HepG2 (cell line): ENCODE data around the gene VAC14. TPM values are rescaled to one million over a fixed set of nuclear protein-coding genes. Genes with fewer than 3 reads are reported as not detected.

Experiments used
- AGO2 ChIP-seq: fragments of 200-400 bp; formaldehyde crosslinking; optimal IDR thresholded peaks from 2 replicates; pipeline ENCODE3; 2017; ENCODE audit warnings: mild to moderate bottlenecking, low read depth, low read length, moderate library complexity
- FOXA1 ChIP-seq, 2 experiments: fragments of 450-650 bp in 1 of 2; sonication (generic) in 1 of 2; formaldehyde crosslinking in 1 of 2; IDR thresholded peaks; 2 replicates each; pipeline versions ENCODE4 v1.4.0 to v1.6.1; 2016 to 2020; ENCODE audit warnings: missing genetic modification reagents in 1 of 2
- HNRNPK ChIP-seq: fragments of 200-400 bp; formaldehyde crosslinking; IDR thresholded peaks from 2 replicates; pipeline ENCODE4 v1.6.1; 2018; ENCODE audit warnings: low read length, low read depth, moderate library complexity, mild to moderate bottlenecking; ENCODE audit not compliant: poor library complexity, severe bottlenecking
- MEIS2 ChIP-seq: sonication (generic); formaldehyde crosslinking; IDR thresholded peaks from 2 replicates; pipeline ENCODE4 v1.9.0; 2021; ENCODE audit warnings: mild to moderate bottlenecking, missing genetic modification reagents
- NFKB2 ChIP-seq: sonication (generic); formaldehyde crosslinking; IDR thresholded peaks from 2 replicates; pipeline ENCODE4 v1.4.0; 2020; ENCODE audit warnings: missing genetic modification reagents, borderline replicate concordance
- POLR2A ChIP-seq, 2 experiments: IDR thresholded peaks; 2 replicates each; pipeline ENCODE4 v1.6.1; 2011; ENCODE audit warnings: low read depth in 2 of 2, low read length in 2 of 2, mild to moderate bottlenecking in 1 of 2, moderate library complexity in 1 of 2; ENCODE audit not compliant: insufficient read depth in 1 of 2
- POLR2G ChIP-seq: fragments of 200-400 bp; formaldehyde crosslinking; IDR thresholded peaks from 2 replicates; pipeline ENCODE4 v1.6.1; 2018; ENCODE audit warnings: mild to moderate bottlenecking, low read depth, low read length, moderate library complexity
- TCF12 ChIP-seq, 2 experiments: fragments of 450-650 bp in 1 of 2; sonication (generic) in 1 of 2; formaldehyde crosslinking in 1 of 2; IDR thresholded peaks; 2 replicates each; pipeline versions ENCODE4 v1.6.1 to v1.8.0; 2017 to 2022; ENCODE audit warnings: antibody characterized with exemption in 1 of 2, mild to moderate bottlenecking in 1 of 2, missing genetic modification reagents in 1 of 2, moderate library complexity in 1 of 2
- TMF1 ChIP-seq: sonication (generic); formaldehyde crosslinking; IDR thresholded peaks from 2 replicates; pipeline ENCODE4 v1.8.1; 2022; ENCODE audit warnings: low read depth, missing genetic modification reagents
- WIZ ChIP-seq: sonication (generic); formaldehyde crosslinking; IDR thresholded peaks from 2 replicates; pipeline ENCODE4 v1.5.1; 2020; ENCODE audit warnings: mild to moderate bottlenecking, missing genetic modification reagents
- polyA plus RNA-seq, 8 experiments: library from polyadenylated mRNA; depleted of rRNA in 3 of 8; stranded (reverse) in 7 of 8; unstranded in 1 of 8; fragments of >200 nt; fragmentation: Illumina TruSeq in 4 of 8; extraction: Trizol in 4 of 8; gene quantifications; 2 replicates each; pipeline versions ENCODE4 v1.2.1 to v1.2.3, GENCODE V29; 2011 to 2016; ENCODE audit warnings: low read depth in 4 of 8, missing spikeins in 1 of 8, mixed read lengths in 1 of 8; ENCODE audit not compliant: insufficient read depth in 1 of 8
- total RNA-seq, 5 experiments: library from RNA; depleted of rRNA; stranded (reverse); fragments of >200 nt; fragmentation: Illumina TruSeq; extraction: Trizol; gene quantifications; 2 replicates each; pipeline ENCODE4 v1.2.3, GENCODE V29; 2016; ENCODE audit warnings: low read depth in 1 of 5
- TF ChIP-seq, protein P1 (sequence below): sonication (generic); formaldehyde crosslinking; IDR thresholded peaks from 2 replicates; pipeline ENCODE4 v1.4.0; 2020; ENCODE audit warnings: missing genetic modification reagents
- TF ChIP-seq, protein P2 (sequence below): sonication (generic); formaldehyde crosslinking; IDR thresholded peaks from 2 replicates; pipeline ENCODE4 v1.4.0; 2020; ENCODE audit warnings: missing genetic modification reagents
- TF ChIP-seq, protein P3 (sequence below): sonication (generic); formaldehyde crosslinking; IDR thresholded peaks from 2 replicates; pipeline ENCODE4 v1.5.0; 2020; ENCODE audit warnings: mild to moderate bottlenecking, missing genetic modification reagents, moderate library complexity

VAC14 gene
- total and polyA plus RNA-seq, 2 of the 13 experiments (the other 11 are each of a cell fraction or from before 2014, with no cell fraction given) = 23.5 to 24.6 TPM

DNA sequence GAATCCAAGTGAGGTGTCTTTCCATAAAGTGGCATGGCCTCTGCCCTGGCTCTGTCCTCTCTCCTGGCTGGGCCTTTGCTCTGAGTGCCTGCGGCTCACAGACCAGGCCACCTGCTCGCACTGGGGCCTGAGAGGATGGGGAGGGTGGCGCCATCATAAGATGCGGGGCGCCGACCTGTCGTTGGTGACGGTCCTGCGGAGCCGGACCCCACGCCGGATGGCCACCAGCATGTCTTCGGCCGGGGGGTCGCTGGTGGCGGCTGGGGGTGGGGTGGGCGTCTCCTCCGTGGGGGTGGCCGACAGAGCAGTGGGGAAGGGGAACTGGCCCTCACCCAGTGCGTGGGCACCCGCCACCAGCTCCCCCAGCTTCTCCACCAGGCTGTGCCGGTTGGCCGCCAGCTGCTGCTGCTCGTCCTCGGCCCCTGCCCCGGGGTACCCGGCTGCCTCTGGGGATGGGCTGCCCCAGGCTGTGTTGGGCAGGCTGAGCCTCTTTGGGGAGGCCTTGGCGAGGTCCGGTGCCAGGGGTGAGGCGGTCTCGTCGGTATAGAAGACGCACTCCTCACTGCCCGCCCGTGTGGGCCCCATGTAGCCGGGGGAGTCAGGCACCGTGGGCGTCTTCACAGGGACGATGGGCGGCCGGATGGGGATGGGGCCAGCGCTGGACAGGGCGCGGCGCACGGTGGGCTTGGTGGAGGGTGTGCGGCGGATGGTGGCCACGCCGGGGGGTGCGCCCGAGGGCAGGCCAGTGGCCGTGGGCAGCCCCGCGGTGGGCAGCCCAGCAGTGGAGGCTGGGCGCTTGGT is 137.2 kb downstream of the VAC14 start (continued):
- TF ChIP-seq NFKB2 (no peak), POLR2G (no peak), WIZ (CRISPR knock-in tag) (no peak), TCF12 (IDR thresholded peaks at IDR 0.05) (no peak), TCF12 (CRISPR knock-in tag; IDR thresholded peaks at IDR 0.05) (no peak), MEIS2 (CRISPR knock-in tag) (no peak), FOXA1 (IDR thresholded peaks at IDR 0.05) (no peak), FOXA1 (CRISPR knock-in tag; IDR thresholded peaks at IDR 0.05) (no peak), POLR2A (IDR thresholded peaks at IDR 0.05; ENCODE audit: insufficient read depth in 1 of 2, low read depth in 2 of 2, low read length in 2 of 2) (peak in 1 of 2 experiments; percentile 28; a peak in 1 of 4 replicates), HNRNPK (peak; percentile 32), AGO2 (peak; percentile 90), TMF1 (no peak)
- TF ChIP-seq, protein P1, sequence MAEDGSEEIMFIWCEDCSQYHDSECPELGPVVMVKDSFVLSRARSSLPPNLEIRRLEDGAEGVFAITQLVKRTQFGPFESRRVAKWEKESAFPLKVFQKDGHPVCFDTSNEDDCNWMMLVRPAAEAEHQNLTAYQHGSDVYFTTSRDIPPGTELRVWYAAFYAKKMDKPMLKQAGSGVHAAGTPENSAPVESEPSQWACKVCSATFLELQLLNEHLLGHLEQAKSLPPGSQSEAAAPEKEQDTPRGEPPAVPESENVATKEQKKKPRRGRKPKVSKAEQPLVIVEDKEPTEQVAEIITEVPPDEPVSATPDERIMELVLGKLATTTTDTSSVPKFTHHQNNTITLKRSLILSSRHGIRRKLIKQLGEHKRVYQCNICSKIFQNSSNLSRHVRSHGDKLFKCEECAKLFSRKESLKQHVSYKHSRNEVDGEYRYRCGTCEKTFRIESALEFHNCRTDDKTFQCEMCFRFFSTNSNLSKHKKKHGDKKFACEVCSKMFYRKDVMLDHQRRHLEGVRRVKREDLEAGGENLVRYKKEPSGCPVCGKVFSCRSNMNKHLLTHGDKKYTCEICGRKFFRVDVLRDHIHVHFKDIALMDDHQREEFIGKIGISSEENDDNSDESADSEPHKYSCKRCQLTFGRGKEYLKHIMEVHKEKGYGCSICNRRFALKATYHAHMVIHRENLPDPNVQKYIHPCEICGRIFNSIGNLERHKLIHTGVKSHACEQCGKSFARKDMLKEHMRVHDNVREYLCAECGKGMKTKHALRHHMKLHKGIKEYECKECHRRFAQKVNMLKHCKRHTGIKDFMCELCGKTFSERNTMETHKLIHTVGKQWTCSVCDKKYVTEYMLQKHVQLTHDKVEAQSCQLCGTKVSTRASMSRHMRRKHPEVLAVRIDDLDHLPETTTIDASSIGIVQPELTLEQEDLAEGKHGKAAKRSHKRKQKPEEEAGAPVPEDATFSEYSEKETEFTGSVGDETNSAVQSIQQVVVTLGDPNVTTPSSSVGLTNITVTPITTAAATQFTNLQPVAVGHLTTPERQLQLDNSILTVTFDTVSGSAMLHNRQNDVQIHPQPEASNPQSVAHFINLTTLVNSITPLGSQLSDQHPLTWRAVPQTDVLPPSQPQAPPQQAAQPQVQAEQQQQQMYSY (CRISPR knock-in tag) = no peak
- TF ChIP-seq, protein P2, sequence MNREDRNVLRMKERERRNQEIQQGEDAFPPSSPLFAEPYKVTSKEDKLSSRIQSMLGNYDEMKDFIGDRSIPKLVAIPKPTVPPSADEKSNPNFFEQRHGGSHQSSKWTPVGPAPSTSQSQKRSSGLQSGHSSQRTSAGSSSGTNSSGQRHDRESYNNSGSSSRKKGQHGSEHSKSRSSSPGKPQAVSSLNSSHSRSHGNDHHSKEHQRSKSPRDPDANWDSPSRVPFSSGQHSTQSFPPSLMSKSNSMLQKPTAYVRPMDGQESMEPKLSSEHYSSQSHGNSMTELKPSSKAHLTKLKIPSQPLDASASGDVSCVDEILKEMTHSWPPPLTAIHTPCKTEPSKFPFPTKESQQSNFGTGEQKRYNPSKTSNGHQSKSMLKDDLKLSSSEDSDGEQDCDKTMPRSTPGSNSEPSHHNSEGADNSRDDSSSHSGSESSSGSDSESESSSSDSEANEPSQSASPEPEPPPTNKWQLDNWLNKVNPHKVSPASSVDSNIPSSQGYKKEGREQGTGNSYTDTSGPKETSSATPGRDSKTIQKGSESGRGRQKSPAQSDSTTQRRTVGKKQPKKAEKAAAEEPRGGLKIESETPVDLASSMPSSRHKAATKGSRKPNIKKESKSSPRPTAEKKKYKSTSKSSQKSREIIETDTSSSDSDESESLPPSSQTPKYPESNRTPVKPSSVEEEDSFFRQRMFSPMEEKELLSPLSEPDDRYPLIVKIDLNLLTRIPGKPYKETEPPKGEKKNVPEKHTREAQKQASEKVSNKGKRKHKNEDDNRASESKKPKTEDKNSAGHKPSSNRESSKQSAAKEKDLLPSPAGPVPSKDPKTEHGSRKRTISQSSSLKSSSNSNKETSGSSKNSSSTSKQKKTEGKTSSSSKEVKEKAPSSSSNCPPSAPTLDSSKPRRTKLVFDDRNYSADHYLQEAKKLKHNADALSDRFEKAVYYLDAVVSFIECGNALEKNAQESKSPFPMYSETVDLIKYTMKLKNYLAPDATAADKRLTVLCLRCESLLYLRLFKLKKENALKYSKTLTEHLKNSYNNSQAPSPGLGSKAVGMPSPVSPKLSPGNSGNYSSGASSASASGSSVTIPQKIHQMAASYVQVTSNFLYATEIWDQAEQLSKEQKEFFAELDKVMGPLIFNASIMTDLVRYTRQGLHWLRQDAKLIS (CRISPR knock-in tag) = no peak
- TF ChIP-seq, protein P3, sequence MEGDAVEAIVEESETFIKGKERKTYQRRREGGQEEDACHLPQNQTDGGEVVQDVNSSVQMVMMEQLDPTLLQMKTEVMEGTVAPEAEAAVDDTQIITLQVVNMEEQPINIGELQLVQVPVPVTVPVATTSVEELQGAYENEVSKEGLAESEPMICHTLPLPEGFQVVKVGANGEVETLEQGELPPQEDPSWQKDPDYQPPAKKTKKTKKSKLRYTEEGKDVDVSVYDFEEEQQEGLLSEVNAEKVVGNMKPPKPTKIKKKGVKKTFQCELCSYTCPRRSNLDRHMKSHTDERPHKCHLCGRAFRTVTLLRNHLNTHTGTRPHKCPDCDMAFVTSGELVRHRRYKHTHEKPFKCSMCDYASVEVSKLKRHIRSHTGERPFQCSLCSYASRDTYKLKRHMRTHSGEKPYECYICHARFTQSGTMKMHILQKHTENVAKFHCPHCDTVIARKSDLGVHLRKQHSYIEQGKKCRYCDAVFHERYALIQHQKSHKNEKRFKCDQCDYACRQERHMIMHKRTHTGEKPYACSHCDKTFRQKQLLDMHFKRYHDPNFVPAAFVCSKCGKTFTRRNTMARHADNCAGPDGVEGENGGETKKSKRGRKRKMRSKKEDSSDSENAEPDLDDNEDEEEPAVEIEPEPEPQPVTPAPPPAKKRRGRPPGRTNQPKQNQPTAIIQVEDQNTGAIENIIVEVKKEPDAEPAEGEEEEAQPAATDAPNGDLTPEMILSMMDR (CRISPR knock-in tag) = no peak
- TF ChIP-seq, all 625 proteins: peak for 12
